ENCODE data around the gene STAB1.
A peak's percentile ranks its signal among the peaks of the same experiment; 100 is the strongest.

STAB1 gene

GRCh38 chr3:52494886-52495495 lies at the start of gene STAB1:
Gene STAB1, plus strand, starts transcription at chr3:52495338. Its CDS starts 76 bp downstream, at chr3:52495414.
- no peak within 1 kb of the TSS for H3K4me3 ChIP-seq (ENCODE audit: low read depth, low read length)

GRCh38 chr3:52446042-52446441 lies 49.1 kb upstream of the STAB1 start:
- H3K4me3 ChIP-seq (ENCODE audit: low read depth, low read length), result no peak overlapping the region
- no peak for DNase-seq (ENCODE audit: low read depth)
- TF ChIP-seq CTCF (IDR thresholded peaks at IDR 0.05; ENCODE audit: low read depth, low read length, missing control alignments), result no peak

More at GRCh38 chr3:52494886-52495495, at the start of gene STAB1:
- no peak for TF ChIP-seq CTCF (IDR thresholded peaks at IDR 0.05; ENCODE audit: low read depth, low read length, missing control alignments)
- no peak for DNase-seq (ENCODE audit: low read depth)

- peak; percentile 100 for TF ChIP-seq CTCF (IDR thresholded peaks at IDR 0.05; ENCODE audit: low read depth, low read length, missing control alignments)
- H3K4me3 ChIP-seq (ENCODE audit: low read depth, low read length), result no peak overlapping the region
- no peak for DNase-seq (ENCODE audit: low read depth)
Observed at GRCh38 chr3:52446631-52447511, 48.3 kb upstream of the STAB1 start.

GRCh38 chr3:52447512-52448355 lies 47.4 kb upstream of the STAB1 start:
- no peak overlapping the region for H3K4me3 ChIP-seq (ENCODE audit: low read depth, low read length)
- DNase-seq (ENCODE audit: low read depth), result no peak
- TF ChIP-seq CTCF (IDR thresholded peaks at IDR 0.05; ENCODE audit: low read depth, low read length, missing control alignments), result no peak

- DNase-seq (ENCODE audit: low read depth), result no peak
- TF ChIP-seq CTCF (IDR thresholded peaks at IDR 0.05; ENCODE audit: low read depth, low read length, missing control alignments), result no peak
- no peak overlapping the region for H3K4me3 ChIP-seq (ENCODE audit: low read depth, low read length)
Observed at GRCh38 chr3:52450489-52451236, 44.5 kb upstream of the STAB1 start.

Measured in GM12864 (cell line).